H1 (cell line): ENCODE measurements around the gene CFAP61. TPM values are rescaled to one million over a fixed set of nuclear protein-coding genes. Genes with fewer than 3 reads are reported as not detected.

ENCODE experiments used
- BACH1 ChIP-seq: IDR thresholded peaks from 2 replicates; pipeline ENCODE4 v1.6.1; 2012; ENCODE audit warnings: low read length, improper control_type of control experiment
- BRCA1 ChIP-seq: IDR thresholded peaks from 2 replicates; pipeline ENCODE4 v1.6.1; 2012; ENCODE audit warnings: low read depth, low read length, improper control_type of control experiment
- CBX8 ChIP-seq: fragments of 300-800, 300-1000 bp; sonication (generic); IDR thresholded peaks from 2 replicates; pipeline ENCODE4 v1.7.1; 2016; ENCODE audit warnings: low read depth, low read length, borderline replicate concordance
- CEBPB ChIP-seq: IDR thresholded peaks from 2 replicates; pipeline ENCODE4 v1.6.1; 2012; ENCODE audit warnings: low read depth, low read length
- KDM5A ChIP-seq: fragments of 200-600 bp; IDR thresholded peaks from 2 replicates; pipeline ENCODE4 v1.7.1; 2012; ENCODE audit warnings: mild to moderate bottlenecking, low read length, inconsistent platforms, mixed read lengths
- NANOG ChIP-seq: IDR thresholded peaks from 2 replicates; pipeline ENCODE4 v1.6.1; 2011; ENCODE audit warnings: low read length, low read depth, mild to moderate bottlenecking, inconsistent platforms; ENCODE audit not compliant: insufficient read depth, poor library complexity, severe bottlenecking
- POLR2AphosphoS5 ChIP-seq: IDR thresholded peaks from 2 replicates; pipeline ENCODE4 v1.6.1; 2011; ENCODE audit warnings: low read depth, low read length
- polyA plus RNA-seq, 7 experiments: library from polyadenylated mRNA; depleted of rRNA in 3 of 7; stranded (reverse) in 5 of 7; unstranded in 2 of 7; fragments of >200 nt in 5 of 7; fragments of 200-250 nt in 2 of 7; gene quantifications; 1 replicate in 5 of 7; 2 replicates in 1 of 7; 4 replicates in 1 of 7; pipeline versions ENCODE4 v1.2.1 to v1.2.3, GENCODE V29; 2011 to 2013; ENCODE audit warnings: missing spikeins in 2 of 7, mixed read lengths in 2 of 7
- total RNA-seq: library from RNA; stranded (reverse); fragmentation: NEBNext Ultra II Directional; extraction: Animal tissue kit (Norgen Biotek cat#: 25700); gene quantifications from 2 replicates; pipeline ENCODE4 v1.2.1, GENCODE V29; 2021
- TF ChIP-seq, protein P1 (sequence below): fragments of 300-600 bp; sonication (generic); IDR thresholded peaks from 2 replicates; pipeline ENCODE4 v1.7.1; 2012; ENCODE audit warnings: low read length, moderate library complexity, mild to moderate bottlenecking, inconsistent platforms; ENCODE audit not compliant: insufficient replicate concordance

Gene CFAP61
- total and polyA plus RNA-seq, 2 of the 8 experiments (the other 6 are each of a cell fraction or from before 2014, with no cell fraction given), result 0.29 to 0.61 TPM

DNA sequence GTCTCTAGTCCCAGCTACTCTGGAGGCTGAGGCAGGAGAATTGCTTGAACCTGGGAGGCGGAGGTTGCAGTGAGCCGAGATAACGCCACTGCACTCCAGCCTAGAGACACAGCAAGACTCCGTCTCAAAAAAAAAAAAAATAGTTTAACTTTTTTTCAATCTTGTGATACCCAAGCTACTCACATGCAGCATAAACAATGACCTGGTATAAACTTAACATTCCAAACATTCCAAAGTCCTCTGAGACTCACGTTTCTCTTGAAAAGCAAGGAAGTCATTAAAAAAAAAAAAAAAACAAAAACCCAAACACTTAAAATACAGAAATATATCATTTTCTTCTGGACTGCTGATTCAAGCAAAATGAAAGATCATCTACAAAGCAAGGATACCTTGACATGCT, 14.4 kb upstream of the CFAP61 start (continued):
- TF ChIP-seq, protein P1, sequence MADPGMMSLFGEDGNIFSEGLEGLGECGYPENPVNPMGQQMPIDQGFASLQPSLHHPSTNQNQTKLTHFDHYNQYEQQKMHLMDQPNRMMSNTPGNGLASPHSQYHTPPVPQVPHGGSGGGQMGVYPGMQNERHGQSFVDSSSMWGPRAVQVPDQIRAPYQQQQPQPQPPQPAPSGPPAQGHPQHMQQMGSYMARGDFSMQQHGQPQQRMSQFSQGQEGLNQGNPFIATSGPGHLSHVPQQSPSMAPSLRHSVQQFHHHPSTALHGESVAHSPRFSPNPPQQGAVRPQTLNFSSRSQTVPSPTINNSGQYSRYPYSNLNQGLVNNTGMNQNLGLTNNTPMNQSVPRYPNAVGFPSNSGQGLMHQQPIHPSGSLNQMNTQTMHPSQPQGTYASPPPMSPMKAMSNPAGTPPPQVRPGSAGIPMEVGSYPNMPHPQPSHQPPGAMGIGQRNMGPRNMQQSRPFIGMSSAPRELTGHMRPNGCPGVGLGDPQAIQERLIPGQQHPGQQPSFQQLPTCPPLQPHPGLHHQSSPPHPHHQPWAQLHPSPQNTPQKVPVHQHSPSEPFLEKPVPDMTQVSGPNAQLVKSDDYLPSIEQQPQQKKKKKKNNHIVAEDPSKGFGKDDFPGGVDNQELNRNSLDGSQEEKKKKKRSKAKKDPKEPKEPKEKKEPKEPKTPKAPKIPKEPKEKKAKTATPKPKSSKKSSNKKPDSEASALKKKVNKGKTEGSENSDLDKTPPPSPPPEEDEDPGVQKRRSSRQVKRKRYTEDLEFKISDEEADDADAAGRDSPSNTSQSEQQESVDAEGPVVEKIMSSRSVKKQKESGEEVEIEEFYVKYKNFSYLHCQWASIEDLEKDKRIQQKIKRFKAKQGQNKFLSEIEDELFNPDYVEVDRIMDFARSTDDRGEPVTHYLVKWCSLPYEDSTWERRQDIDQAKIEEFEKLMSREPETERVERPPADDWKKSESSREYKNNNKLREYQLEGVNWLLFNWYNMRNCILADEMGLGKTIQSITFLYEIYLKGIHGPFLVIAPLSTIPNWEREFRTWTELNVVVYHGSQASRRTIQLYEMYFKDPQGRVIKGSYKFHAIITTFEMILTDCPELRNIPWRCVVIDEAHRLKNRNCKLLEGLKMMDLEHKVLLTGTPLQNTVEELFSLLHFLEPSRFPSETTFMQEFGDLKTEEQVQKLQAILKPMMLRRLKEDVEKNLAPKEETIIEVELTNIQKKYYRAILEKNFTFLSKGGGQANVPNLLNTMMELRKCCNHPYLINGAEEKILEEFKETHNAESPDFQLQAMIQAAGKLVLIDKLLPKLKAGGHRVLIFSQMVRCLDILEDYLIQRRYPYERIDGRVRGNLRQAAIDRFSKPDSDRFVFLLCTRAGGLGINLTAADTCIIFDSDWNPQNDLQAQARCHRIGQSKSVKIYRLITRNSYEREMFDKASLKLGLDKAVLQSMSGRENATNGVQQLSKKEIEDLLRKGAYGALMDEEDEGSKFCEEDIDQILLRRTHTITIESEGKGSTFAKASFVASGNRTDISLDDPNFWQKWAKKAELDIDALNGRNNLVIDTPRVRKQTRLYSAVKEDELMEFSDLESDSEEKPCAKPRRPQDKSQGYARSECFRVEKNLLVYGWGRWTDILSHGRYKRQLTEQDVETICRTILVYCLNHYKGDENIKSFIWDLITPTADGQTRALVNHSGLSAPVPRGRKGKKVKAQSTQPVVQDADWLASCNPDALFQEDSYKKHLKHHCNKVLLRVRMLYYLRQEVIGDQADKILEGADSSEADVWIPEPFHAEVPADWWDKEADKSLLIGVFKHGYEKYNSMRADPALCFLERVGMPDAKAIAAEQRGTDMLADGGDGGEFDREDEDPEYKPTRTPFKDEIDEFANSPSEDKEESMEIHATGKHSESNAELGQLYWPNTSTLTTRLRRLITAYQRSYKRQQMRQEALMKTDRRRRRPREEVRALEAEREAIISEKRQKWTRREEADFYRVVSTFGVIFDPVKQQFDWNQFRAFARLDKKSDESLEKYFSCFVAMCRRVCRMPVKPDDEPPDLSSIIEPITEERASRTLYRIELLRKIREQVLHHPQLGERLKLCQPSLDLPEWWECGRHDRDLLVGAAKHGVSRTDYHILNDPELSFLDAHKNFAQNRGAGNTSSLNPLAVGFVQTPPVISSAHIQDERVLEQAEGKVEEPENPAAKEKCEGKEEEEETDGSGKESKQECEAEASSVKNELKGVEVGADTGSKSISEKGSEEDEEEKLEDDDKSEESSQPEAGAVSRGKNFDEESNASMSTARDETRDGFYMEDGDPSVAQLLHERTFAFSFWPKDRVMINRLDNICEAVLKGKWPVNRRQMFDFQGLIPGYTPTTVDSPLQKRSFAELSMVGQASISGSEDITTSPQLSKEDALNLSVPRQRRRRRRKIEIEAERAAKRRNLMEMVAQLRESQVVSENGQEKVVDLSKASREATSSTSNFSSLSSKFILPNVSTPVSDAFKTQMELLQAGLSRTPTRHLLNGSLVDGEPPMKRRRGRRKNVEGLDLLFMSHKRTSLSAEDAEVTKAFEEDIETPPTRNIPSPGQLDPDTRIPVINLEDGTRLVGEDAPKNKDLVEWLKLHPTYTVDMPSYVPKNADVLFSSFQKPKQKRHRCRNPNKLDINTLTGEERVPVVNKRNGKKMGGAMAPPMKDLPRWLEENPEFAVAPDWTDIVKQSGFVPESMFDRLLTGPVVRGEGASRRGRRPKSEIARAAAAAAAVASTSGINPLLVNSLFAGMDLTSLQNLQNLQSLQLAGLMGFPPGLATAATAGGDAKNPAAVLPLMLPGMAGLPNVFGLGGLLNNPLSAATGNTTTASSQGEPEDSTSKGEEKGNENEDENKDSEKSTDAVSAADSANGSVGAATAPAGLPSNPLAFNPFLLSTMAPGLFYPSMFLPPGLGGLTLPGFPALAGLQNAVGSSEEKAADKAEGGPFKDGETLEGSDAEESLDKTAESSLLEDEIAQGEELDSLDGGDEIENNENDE, result no peak
- no peak for TF ChIP-seq KDM5A
- no peak for TF ChIP-seq CEBPB
- no peak for TF ChIP-seq NANOG
- TF ChIP-seq POLR2AphosphoS5, result no peak
- TF ChIP-seq BRCA1, result no peak
- TF ChIP-seq BACH1, result no peak
- TF ChIP-seq CBX8, result no peak
